Measurements from ENCODE around the gene NR6A1. TPM values are rescaled to one million over a fixed set of nuclear protein-coding genes. Genes with fewer than 3 reads are reported as not detected.

Gene NR6A1
- total RNA-seq, 1 experiment from 2014 or later, result 0.91 TPM

DNA sequence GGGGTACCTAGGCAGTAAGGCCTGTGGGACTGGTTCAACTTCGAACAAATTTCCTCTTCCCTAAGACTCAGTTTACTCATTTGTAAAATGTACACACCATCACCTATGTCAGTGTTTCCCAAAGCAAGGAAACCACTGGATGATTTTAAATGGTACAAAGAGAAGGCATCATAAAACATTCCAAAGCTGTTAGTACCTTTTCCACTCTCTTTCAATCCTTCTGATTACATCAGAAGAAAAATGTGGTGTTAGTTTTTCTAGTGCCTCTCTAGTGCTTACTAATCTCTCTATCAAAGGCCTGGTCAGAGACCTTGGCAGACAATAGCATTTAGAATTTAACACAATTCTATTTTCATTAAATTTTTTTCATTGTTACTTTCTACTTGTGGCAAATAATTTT is 18.1 kb downstream of the NR6A1 start:
- Mint-ChIP-seq H3K4me3 (ENCODE audit: unreplicated experiment) (no peak overlapping the region), H3K4me1 (ENCODE audit: insufficient read depth, unreplicated experiment) (peaks cover 19% of the 10 kb centered on the region), H3K27ac (ENCODE audit: low read depth, unreplicated experiment) (no peak overlapping the region), H3K9me3 (ENCODE audit: unreplicated experiment) (no peaks in the 10 kb centered on the region), H3K27me3 (ENCODE audit: insufficient read depth, unreplicated experiment) (no peaks in the 10 kb centered on the region), H3K36me3 (ENCODE audit: insufficient read depth, unreplicated experiment) (no peaks in the 10 kb centered on the region)
- BruUV-seq (replicated peaks), result no TSS peak
- no peak for DNase-seq (ENCODE audit: unreplicated experiment)
- CTCF ChIA-PET, result interaction anchor here (0.6 to 1.4 kb wide), 7 partner anchors 16 to 445 kb away, joined by 3 to 6 read pairs (median 3); no protein-coding TSS in a partner anchor
- TF ChIP-seq, protein P1, sequence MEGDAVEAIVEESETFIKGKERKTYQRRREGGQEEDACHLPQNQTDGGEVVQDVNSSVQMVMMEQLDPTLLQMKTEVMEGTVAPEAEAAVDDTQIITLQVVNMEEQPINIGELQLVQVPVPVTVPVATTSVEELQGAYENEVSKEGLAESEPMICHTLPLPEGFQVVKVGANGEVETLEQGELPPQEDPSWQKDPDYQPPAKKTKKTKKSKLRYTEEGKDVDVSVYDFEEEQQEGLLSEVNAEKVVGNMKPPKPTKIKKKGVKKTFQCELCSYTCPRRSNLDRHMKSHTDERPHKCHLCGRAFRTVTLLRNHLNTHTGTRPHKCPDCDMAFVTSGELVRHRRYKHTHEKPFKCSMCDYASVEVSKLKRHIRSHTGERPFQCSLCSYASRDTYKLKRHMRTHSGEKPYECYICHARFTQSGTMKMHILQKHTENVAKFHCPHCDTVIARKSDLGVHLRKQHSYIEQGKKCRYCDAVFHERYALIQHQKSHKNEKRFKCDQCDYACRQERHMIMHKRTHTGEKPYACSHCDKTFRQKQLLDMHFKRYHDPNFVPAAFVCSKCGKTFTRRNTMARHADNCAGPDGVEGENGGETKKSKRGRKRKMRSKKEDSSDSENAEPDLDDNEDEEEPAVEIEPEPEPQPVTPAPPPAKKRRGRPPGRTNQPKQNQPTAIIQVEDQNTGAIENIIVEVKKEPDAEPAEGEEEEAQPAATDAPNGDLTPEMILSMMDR (IDR thresholded peaks at IDR 0.05; ENCODE audit: unreplicated experiment), result no peak
- intact Hi-C loops (cut with micrococcal nuclease), result loop anchor here (5.0 kb wide), 1 partner anchor 201 kb away; no protein-coding TSS in a partner anchor
- POLR2A ChIA-PET, result interaction anchor here (0.6 to 1.7 kb wide), 9 partner anchors 10 to 136 kb away, joined by 3 to 5 read pairs (median 3); no protein-coding TSS in a partner anchor

GRCh38 chr9:124749781-124750180 is 21.3 kb downstream of the NR6A1 start:
- H3K4me3 Mint-ChIP-seq (ENCODE audit: unreplicated experiment), result no peak overlapping the region
- H3K36me3 Mint-ChIP-seq (ENCODE audit: insufficient read depth, unreplicated experiment), result no peaks in the 10 kb centered on the region
- H3K27ac Mint-ChIP-seq (ENCODE audit: low read depth, unreplicated experiment), result no peak overlapping the region
- no peak for DNase-seq (ENCODE audit: unreplicated experiment)
- TF ChIP-seq, protein P1 (IDR thresholded peaks at IDR 0.05; ENCODE audit: unreplicated experiment), result no peak
- ChIA-PET POLR2A (no interaction called here), CTCF (interaction anchor here (1.6 to 2.2 kb wide), 2 partner anchors 38 to 103 kb away, joined by 3 to 5 read pairs; no protein-coding TSS in a partner anchor)
- peaks cover 14% of the 10 kb centered on the region for H3K4me1 Mint-ChIP-seq (ENCODE audit: insufficient read depth, unreplicated experiment)
- no peaks in the 10 kb centered on the region for H3K9me3 Mint-ChIP-seq (ENCODE audit: unreplicated experiment)
- no peaks in the 10 kb centered on the region for H3K27me3 Mint-ChIP-seq (ENCODE audit: insufficient read depth, unreplicated experiment)
- BruUV-seq (replicated peaks), result no TSS peak
- intact Hi-C loops (cut with micrococcal nuclease), result loop anchor here (5.0 kb wide), 1 partner anchor 197 kb away; no protein-coding TSS in a partner anchor

DNA sequence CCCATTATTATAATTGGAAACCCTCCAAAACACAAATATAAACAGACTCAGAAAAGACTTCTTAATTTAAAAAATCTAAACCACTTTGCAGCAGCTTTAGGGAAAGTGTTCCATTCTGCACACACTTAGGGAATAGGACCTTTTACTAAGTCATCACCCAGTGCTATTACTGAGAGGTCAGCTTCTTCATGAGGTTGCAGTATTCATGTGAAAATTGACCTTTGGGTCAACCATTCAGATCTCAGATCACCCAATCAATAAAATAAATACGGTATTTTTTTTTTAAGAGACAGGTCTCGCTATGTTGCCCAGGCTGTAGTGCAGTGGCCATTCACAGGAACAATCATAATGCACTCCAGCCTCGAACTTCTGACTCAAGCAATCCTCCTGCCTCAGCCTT is 21.8 kb downstream of the NR6A1 start:
- BruUV-seq (replicated peaks), result no TSS peak
- CTCF ChIA-PET, result interaction anchor here (1.6 to 2.2 kb wide), 2 partner anchors 38 to 103 kb away, joined by 3 to 5 read pairs; no protein-coding TSS in a partner anchor

DNA sequence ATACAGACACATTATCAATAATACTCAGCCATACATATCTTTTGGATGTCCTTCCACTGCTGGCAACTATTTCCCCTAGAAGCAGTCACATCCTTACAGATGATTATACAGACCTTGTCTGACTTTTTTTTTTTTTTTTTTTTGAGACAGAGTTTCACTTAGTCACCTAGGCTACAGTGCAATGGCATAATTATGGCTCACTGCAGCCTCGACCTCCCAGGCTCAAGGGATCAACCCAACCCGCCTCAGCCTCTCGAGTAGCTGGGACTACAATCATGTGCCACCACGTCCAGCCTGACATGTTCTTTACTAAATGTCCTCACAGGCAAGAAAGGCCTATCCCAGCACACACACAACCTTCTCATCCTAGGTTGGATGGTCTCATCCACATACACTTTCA is 24.0 kb downstream of the NR6A1 start:
- CTCF ChIA-PET, result interaction anchor here (0.6 kb wide), 1 partner anchor 25 kb away, joined by 3 read pairs; no protein-coding TSS in a partner anchor
- H3K9me3 Mint-ChIP-seq (ENCODE audit: unreplicated experiment), result no peaks in the 10 kb centered on the region
- intact Hi-C loops (cut with micrococcal nuclease), result no loop called here
- no peak overlapping the region for H3K27ac Mint-ChIP-seq (ENCODE audit: low read depth, unreplicated experiment)
- H3K27me3 Mint-ChIP-seq (ENCODE audit: insufficient read depth, unreplicated experiment), result no peaks in the 10 kb centered on the region
- H3K4me1 Mint-ChIP-seq (ENCODE audit: insufficient read depth, unreplicated experiment), result no peaks in the 10 kb centered on the region
- H3K4me3 Mint-ChIP-seq (ENCODE audit: unreplicated experiment), result no peak overlapping the region
- no TSS peak for BruUV-seq (replicated peaks)
- POLR2A ChIA-PET, result interaction anchor here (1.2 kb wide), 1 partner anchor 18 kb away, joined by 3 read pairs; no protein-coding TSS in a partner anchor
- TF ChIP-seq, protein P1 (IDR thresholded peaks at IDR 0.05; ENCODE audit: unreplicated experiment), result no peak
- no peak for DNase-seq (ENCODE audit: unreplicated experiment)
- H3K36me3 Mint-ChIP-seq (ENCODE audit: insufficient read depth, unreplicated experiment), result no peaks in the 10 kb centered on the region

More for the DNA sequence above, 21.8 kb downstream of the NR6A1 start:
- Mint-ChIP-seq H3K36me3 (ENCODE audit: insufficient read depth, unreplicated experiment) (no peaks in the 10 kb centered on the region), H3K9me3 (ENCODE audit: unreplicated experiment) (no peaks in the 10 kb centered on the region), H3K4me3 (ENCODE audit: unreplicated experiment) (no peak overlapping the region), H3K4me1 (ENCODE audit: insufficient read depth, unreplicated experiment) (peaks cover 9% of the 10 kb centered on the region), H3K27ac (ENCODE audit: low read depth, unreplicated experiment) (no peak overlapping the region), H3K27me3 (ENCODE audit: insufficient read depth, unreplicated experiment) (no peaks in the 10 kb centered on the region)
- intact Hi-C loops (cut with micrococcal nuclease), result no loop called here
- POLR2A ChIA-PET, result no interaction called here
- TF ChIP-seq, protein P1 (IDR thresholded peaks at IDR 0.05; ENCODE audit: unreplicated experiment), result no peak
- DNase-seq (ENCODE audit: unreplicated experiment), result no peak
